ENCODE measurements around the gene DIS3L. TPM values are rescaled to one million over a fixed set of nuclear protein-coding genes. Genes with fewer than 3 reads are reported as not detected.

The DIS3L gene
- total RNA-seq, 4 donors from 2014 or later: 24.4 to 60.8 (median 42.1) TPM

GRCh38 chr15:66284271-66284670, 9.1 kb upstream of the DIS3L start:
- no peak for DNase-seq (ENCODE audit: low spot score)
- no peak for ATAC-seq (ENCODE audit: low FRiP score)
- TF ChIP-seq CTCF (IDR thresholded peaks at IDR 0.05): no peak

- TF ChIP-seq CTCF (IDR thresholded peaks at IDR 0.05): no peak
- DNase-seq (ENCODE audit: low spot score): no peak
- ATAC-seq (ENCODE audit: low FRiP score): no peak
These were observed 7.7 kb upstream of the DIS3L start for GRCh38 chr15:66285533-66286280.

- TF ChIP-seq CTCF (IDR thresholded peaks at IDR 0.05): no peak
- DNase-seq (ENCODE audit: low spot score): no peak
- no peak for ATAC-seq (ENCODE audit: low FRiP score)
These were observed 5.8 kb upstream of the DIS3L start for GRCh38 chr15:66287461-66288057.

- no peak for ATAC-seq (ENCODE audit: low FRiP score)
- no peak for TF ChIP-seq CTCF (IDR thresholded peaks at IDR 0.05)
- no peak for DNase-seq (ENCODE audit: low spot score)
These were observed 5.3 kb upstream of the DIS3L start for GRCh38 chr15:66288093-66288492.

GRCh38 chr15:66288551-66289185, 4.7 kb upstream of the DIS3L start:
- ATAC-seq (ENCODE audit: low FRiP score): no peak
- no peak for TF ChIP-seq CTCF (IDR thresholded peaks at IDR 0.05)
- no peak for DNase-seq (ENCODE audit: low spot score)

GRCh38 chr15:66290007-66290406, 3.4 kb upstream of the DIS3L start:
- DNase-seq (ENCODE audit: low spot score) (no peak), ATAC-seq (ENCODE audit: low FRiP score) (no peak)
- TF ChIP-seq CTCF (IDR thresholded peaks at IDR 0.05): no peak
